ENCODE measurements around the gene MTMR2. TPM values are rescaled to one million over a fixed set of nuclear protein-coding genes. Genes with fewer than 3 reads are reported as not detected.

MTMR2 gene
- total and polyA plus RNA-seq, 2 of the 13 experiments (the other 11 are each of a cell fraction or from before 2014, with no cell fraction given): 12.7 to 22.3 TPM

DNA sequence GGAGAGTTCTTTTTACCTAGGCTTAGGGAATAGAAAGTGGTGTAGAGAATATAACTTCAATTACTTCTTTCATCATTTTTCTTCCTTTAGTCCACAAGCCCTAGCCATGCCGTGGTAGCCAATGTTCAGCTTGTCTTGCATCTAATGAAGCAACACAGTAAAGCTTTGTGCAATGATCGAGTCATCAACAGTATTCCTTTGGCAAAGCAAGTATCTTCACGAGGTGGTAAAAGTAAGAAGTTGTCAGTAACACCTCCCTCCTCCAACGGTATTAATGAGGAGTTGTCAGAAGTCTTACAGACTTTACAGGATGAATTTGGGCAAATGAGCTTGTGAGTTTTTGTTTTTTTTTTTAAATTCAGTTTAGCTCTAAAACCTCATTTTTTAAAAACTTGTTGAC lies 96.2 kb downstream of the MTMR2 start (continued):
- TF ChIP-seq, protein P1, sequence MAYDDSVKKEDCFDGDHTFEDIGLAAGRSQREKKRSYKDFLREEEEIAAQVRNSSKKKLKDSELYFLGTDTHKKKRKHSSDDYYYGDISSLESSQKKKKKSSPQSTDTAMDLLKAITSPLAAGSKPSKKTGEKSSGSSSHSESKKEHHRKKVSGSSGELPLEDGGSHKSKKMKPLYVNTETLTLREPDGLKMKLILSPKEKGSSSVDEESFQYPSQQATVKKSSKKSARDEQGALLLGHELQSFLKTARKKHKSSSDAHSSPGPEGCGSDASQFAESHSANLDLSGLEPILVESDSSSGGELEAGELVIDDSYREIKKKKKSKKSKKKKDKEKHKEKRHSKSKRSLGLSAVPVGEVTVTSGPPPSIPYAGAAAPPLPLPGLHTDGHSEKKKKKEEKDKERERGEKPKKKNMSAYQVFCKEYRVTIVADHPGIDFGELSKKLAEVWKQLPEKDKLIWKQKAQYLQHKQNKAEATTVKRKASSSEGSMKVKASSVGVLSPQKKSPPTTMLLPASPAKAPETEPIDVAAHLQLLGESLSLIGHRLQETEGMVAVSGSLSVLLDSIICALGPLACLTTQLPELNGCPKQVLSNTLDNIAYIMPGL (CRISPR knock-in tag; IDR thresholded peaks at IDR 0.05; ENCODE audit: borderline replicate concordance in 1 of 2, low read depth in 1 of 2): no peak
- TF ChIP-seq, protein P2, sequence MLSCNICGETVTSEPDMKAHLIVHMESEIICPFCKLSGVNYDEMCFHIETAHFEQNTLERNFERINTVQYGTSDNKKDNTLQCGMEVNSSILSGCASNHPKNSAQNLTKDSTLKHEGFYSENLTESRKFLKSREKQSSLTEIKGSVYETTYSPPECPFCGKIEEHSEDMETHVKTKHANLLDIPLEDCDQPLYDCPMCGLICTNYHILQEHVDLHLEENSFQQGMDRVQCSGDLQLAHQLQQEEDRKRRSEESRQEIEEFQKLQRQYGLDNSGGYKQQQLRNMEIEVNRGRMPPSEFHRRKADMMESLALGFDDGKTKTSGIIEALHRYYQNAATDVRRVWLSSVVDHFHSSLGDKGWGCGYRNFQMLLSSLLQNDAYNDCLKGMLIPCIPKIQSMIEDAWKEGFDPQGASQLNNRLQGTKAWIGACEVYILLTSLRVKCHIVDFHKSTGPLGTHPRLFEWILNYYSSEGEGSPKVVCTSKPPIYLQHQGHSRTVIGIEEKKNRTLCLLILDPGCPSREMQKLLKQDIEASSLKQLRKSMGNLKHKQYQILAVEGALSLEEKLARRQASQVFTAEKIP (CRISPR knock-in tag; IDR thresholded peaks at IDR 0.05; ENCODE audit: borderline replicate concordance): no peak
- no peak for TF ChIP-seq U2AF1 (optimal IDR thresholded peaks at IDR 0.05; ENCODE audit: low read depth, low read length)

DNA sequence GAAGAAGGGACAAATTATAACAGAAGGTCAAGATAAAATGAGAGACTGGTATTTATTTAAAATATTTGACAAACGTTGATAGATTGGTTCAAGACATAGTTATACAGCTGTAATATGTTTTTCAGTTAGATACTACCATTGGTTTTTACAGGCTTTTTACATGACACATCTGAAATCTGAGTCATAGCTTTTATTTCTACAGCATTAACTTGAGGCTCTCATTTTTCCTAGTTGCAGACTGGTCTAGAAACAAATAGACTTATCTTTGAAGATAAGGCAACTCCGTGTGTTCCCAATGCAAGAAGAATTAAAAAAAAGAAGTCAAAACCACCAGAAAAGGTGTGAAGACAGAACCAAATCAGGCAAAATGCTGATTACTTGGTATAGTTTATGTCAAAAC lies 102.3 kb downstream of the MTMR2 start:
- ChIA-PET CTCF (ENCODE audit: low intra/inter-chr PET ratio, low total read pairs) (no interaction called here), POLR2A (no interaction called here)
- Histone ChIP-seq H3K9me3 (ENCODE audit: low read length) (no peaks in the 10 kb centered on the region), H3K4me3 (replicated peaks in 1 of 3; ENCODE audit: insufficient read depth in 1 of 3, low read depth in 2 of 3, low read length in 3 of 3) (no peak overlapping the region), H3K27ac (ENCODE audit: extremely low read length, insufficient read depth, low read length) (no peak overlapping the region), H3K36me3 (replicated peaks in 1 of 2; ENCODE audit: control insufficient read depth in 1 of 2, insufficient read depth in 2 of 2, low read length in 2 of 2) (peaks cover 3 to 37% of the 10 kb centered on the region in 2 experiments), H3K27me3 (ENCODE audit: control insufficient read depth in 1 of 2, insufficient read depth in 2 of 2, low read length in 2 of 2) (no peaks in the 10 kb centered on the region; a peak in 1 of 5 replicates), H4K20me1 (ENCODE audit: insufficient read depth, low read length) (no peaks in the 10 kb centered on the region), H3K4me2 (ENCODE audit: low read depth, low read length) (no peak overlapping the region), H3K79me2 (ENCODE audit: insufficient read depth, low read length) (no peaks in the 10 kb centered on the region), H2AFZ (ENCODE audit: low read length) (no peak overlapping the region), H3K4me1 (ENCODE audit: insufficient read depth, low read length) (no peaks in the 10 kb centered on the region), H3K9ac (ENCODE audit: insufficient read depth, low read depth, low read length) (no peak overlapping the region)
- in situ Hi-C loops (cut with HindIII; ENCODE audit: extremely low pct_ligation_motif_present, low pct_unique_long_range_greater_than_20kb): no loop called here
- FAIRE-seq (no peak), ATAC-seq (no peak), DNase-seq (ENCODE audit: low spot score) (no peak)
- BruUV-seq (replicated peaks): no TSS peak
- TF ChIP-seq JARID2 (CRISPR knock-in tag; IDR thresholded peaks at IDR 0.05; ENCODE audit: insufficient replicate concordance) (no peak), ZNF253 (CRISPR knock-in tag; IDR thresholded peaks at IDR 0.05; ENCODE audit: borderline replicate concordance) (no peak), ZNF577 (CRISPR knock-in tag; IDR thresholded peaks at IDR 0.05; ENCODE audit: borderline replicate concordance, low read depth) (no peak)
- TF ChIP-seq, protein P3, sequence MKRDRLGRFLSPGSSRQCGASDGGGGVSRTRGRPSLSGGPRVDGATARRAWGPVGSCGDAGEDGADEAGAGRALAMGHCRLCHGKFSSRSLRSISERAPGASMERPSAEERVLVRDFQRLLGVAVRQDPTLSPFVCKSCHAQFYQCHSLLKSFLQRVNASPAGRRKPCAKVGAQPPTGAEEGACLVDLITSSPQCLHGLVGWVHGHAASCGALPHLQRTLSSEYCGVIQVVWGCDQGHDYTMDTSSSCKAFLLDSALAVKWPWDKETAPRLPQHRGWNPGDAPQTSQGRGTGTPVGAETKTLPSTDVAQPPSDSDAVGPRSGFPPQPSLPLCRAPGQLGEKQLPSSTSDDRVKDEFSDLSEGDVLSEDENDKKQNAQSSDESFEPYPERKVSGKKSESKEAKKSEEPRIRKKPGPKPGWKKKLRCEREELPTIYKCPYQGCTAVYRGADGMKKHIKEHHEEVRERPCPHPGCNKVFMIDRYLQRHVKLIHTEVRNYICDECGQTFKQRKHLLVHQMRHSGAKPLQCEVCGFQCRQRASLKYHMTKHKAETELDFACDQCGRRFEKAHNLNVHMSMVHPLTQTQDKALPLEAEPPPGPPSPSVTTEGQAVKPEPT (CRISPR knock-in tag; IDR thresholded peaks at IDR 0.05; ENCODE audit: low read depth): no peak
- intact Hi-C loops (cut with micrococcal nuclease; ENCODE audit: unreplicated experiment): no loop called here
- WGBS (ENCODE audit: low lambda C conversion rate): 96% methylated on average over 2 of the region's 2 CpGs

Measured in HepG2 (cell line).